Activated CD4-positive, CD25-positive, alpha-beta regulatory T cell treated with anti-CD3 and anti-CD28 coated beads, Interleukin-2, amount 50 U/mL, for 16 hours (primary cell): ENCODE data around the gene CXCR4.

Source experiments
- DNase-seq: peaks from one replicate; pipeline ENCODE4 v3.0.0-alpha.2; 2020; ENCODE audit warnings: low read depth, low spot score

Gene CXCR4

GRCh38 chr2:136131961-136132824 lies 14.2 kb upstream of the CXCR4 start:
- DNase-seq, result peak; percentile 40

GRCh38 chr2:136131484-136131960 lies 13.6 kb upstream of the CXCR4 start:
- no peak for DNase-seq

- no peak for DNase-seq
Measured at GRCh38 chr2:136130511-136130910, 12.6 kb upstream of the CXCR4 start.

GRCh38 chr2:136130045-136130444 lies 12.1 kb upstream of the CXCR4 start:
- no peak for DNase-seq

- no peak for DNase-seq
Measured at GRCh38 chr2:136129601-136130000, 11.7 kb upstream of the CXCR4 start.

- DNase-seq, result no peak
Measured at GRCh38 chr2:136128905-136129304, 11.0 kb upstream of the CXCR4 start.

- no peak for DNase-seq
Measured at GRCh38 chr2:136128366-136128765, 10.4 kb upstream of the CXCR4 start.

GRCh38 chr2:136127356-136127755 lies 9.4 kb upstream of the CXCR4 start:
- no peak for DNase-seq

GRCh38 chr2:136126421-136126926 lies 8.5 kb upstream of the CXCR4 start:
- no peak for DNase-seq

- DNase-seq, result no peak
Measured at GRCh38 chr2:136126021-136126420, 8.1 kb upstream of the CXCR4 start.

GRCh38 chr2:136125236-136125635 lies 7.3 kb upstream of the CXCR4 start:
- no peak for DNase-seq

GRCh38 chr2:136124805-136125204 lies 6.9 kb upstream of the CXCR4 start:
- no peak for DNase-seq

- no peak for DNase-seq
Measured at GRCh38 chr2:136122661-136123060, 4.7 kb upstream of the CXCR4 start.

- DNase-seq, result no peak
Measured at GRCh38 chr2:136121204-136121910, 3.4 kb upstream of the CXCR4 start.

- DNase-seq, result no peak
Measured at GRCh38 chr2:136119717-136120675, 2.0 kb upstream of the CXCR4 start.

GRCh38 chr2:136118819-136119716 lies 1.1 kb upstream of the CXCR4 start:
- DNase-seq, result peak; percentile 56

- no peak for DNase-seq
Measured at GRCh38 chr2:136117391-136117841, 533 bp downstream of the CXCR4 start.

GRCh38 chr2:136116813-136117390 lies 1.0 kb downstream of the CXCR4 start:
- DNase-seq, result peak; percentile 30

- peak; percentile 43 for DNase-seq
Measured at GRCh38 chr2:136116151-136116812, 1.7 kb downstream of the CXCR4 start.
